ENCODE results near the gene FARP2.

- TF ChIP-seq CTCF (IDR thresholded peaks at IDR 0.05) (no peak), TAF1 (IDR thresholded peaks at IDR 0.05; ENCODE audit: borderline replicate concordance, low read depth, low read length) (no peak)
Measured at GRCh38 chr2:241349941-241350340, 6.1 kb upstream of the FARP2 start.
